Mesothelial cell of epicardium (in vitro differentiated cells): Measurements from ENCODE around the gene MEGF8. TPM values are rescaled to one million over a fixed set of nuclear protein-coding genes. Genes with fewer than 3 reads are reported as not detected.

Experiments used
- DNase-seq, 2 experiments: peaks; one replicate each; pipeline ENCODE4 v3.0.0; 2021; ENCODE audit warnings: low spot score in 2 of 2; ENCODE audit not compliant: unreplicated experiment in 2 of 2
- H3K27ac Mint-ChIP-seq: 2 replicates; pipeline ENCODE4 v1.8.0; 2021; ENCODE audit warnings: mixed read lengths
- H3K27me3 Mint-ChIP-seq: 2 replicates; pipeline ENCODE4 v1.8.0; 2021; ENCODE audit warnings: low read depth, mixed read lengths
- H3K36me3 Mint-ChIP-seq: 2 replicates; pipeline ENCODE4 v1.8.0; 2021; ENCODE audit warnings: mixed read lengths
- H3K4me1 Mint-ChIP-seq: 2 replicates; pipeline ENCODE4 v1.8.0; 2021; ENCODE audit warnings: mixed read lengths
- H3K4me3 Mint-ChIP-seq: 2 replicates; pipeline ENCODE4 v1.8.0; 2021; ENCODE audit warnings: mild to moderate bottlenecking, moderate library complexity, mixed read lengths
- H3K9me3 Mint-ChIP-seq: 2 replicates; pipeline ENCODE4 v1.8.0; 2021; ENCODE audit warnings: mixed read lengths
- CTCF ChIP-seq: fragments of 200-600 bp; sonication (generic); IDR thresholded peaks from one replicate; pipeline ENCODE4 v1.5.0; 2021; ENCODE audit warnings: antibody characterized with exemption; ENCODE audit not compliant: unreplicated experiment
- total RNA-seq: library from RNA; stranded (reverse); gene quantifications from 3 replicates; pipeline ENCODE4 v1.2.1, GENCODE V29; 2021

Gene MEGF8
- total RNA-seq, 1 donor from 2014 or later, result 58.9 TPM

- Mint-ChIP-seq H3K27me3 (peaks cover 66% of the 10 kb centered on the region), H3K4me1 (peaks cover 17% of the 10 kb centered on the region), H3K27ac (no peak overlapping the region), H3K36me3 (peaks cover 3% of the 10 kb centered on the region), H3K9me3 (no peaks in the 10 kb centered on the region), H3K4me3 (no peak overlapping the region)
- no peak for DNase-seq
- TF ChIP-seq CTCF, result no peak
These were observed 3.1 kb upstream of the MEGF8 start for GRCh38 chr19:42322305-42322704.

- Mint-ChIP-seq H3K27me3 (peaks cover 60% of the 10 kb centered on the region), H3K27ac (no peak overlapping the region), H3K9me3 (no peaks in the 10 kb centered on the region), H3K4me3 (peak overlapping the region; percentile 22), H3K4me1 (peaks cover 25% of the 10 kb centered on the region), H3K36me3 (peaks cover 3% of the 10 kb centered on the region)
- DNase-seq, result no peak
- TF ChIP-seq CTCF, result no peak
These were observed 2.0 kb upstream of the MEGF8 start for GRCh38 chr19:42323473-42323851.

- H3K27ac Mint-ChIP-seq, result no peak overlapping the region
- no peak for DNase-seq
- no peak overlapping the region for H3K4me3 Mint-ChIP-seq
- H3K36me3 Mint-ChIP-seq, result peaks cover 3% of the 10 kb centered on the region
- TF ChIP-seq CTCF, result no peak
- H3K9me3 Mint-ChIP-seq, result no peaks in the 10 kb centered on the region
- H3K27me3 Mint-ChIP-seq, result peaks cover 55% of the 10 kb centered on the region
- H3K4me1 Mint-ChIP-seq, result peaks cover 25% of the 10 kb centered on the region
These were observed 1.4 kb upstream of the MEGF8 start for GRCh38 chr19:42323852-42324654.

- Mint-ChIP-seq H3K36me3 (peaks cover 3% of the 10 kb centered on the region), H3K27me3 (peaks cover 50% of the 10 kb centered on the region), H3K4me1 (peaks cover 25% of the 10 kb centered on the region), H3K4me3 (peak overlapping the region; percentile 85), H3K9me3 (no peaks in the 10 kb centered on the region), H3K27ac (peak overlapping the region; percentile 59)
- no peak for TF ChIP-seq CTCF
- DNase-seq, result no peak
These were observed 654 bp upstream of the MEGF8 start for GRCh38 chr19:42324655-42325307.

- no peak overlapping the region for H3K27ac Mint-ChIP-seq
- H3K4me1 Mint-ChIP-seq, result peaks cover 27% of the 10 kb centered on the region
- peaks cover 37% of the 10 kb centered on the region for H3K27me3 Mint-ChIP-seq
- peak in 1 of 2 experiments; percentile 50 for DNase-seq
- no peak for TF ChIP-seq CTCF
- peak overlapping the region; percentile 85 for H3K4me3 Mint-ChIP-seq
- peaks cover 3% of the 10 kb centered on the region for H3K36me3 Mint-ChIP-seq
- H3K9me3 Mint-ChIP-seq, result no peaks in the 10 kb centered on the region
These were observed 699 bp downstream of the MEGF8 start for GRCh38 chr19:42325896-42326771.
